Fibroblast of lung (primary cell): Measurements from ENCODE around the gene DLG2.

Experiments used
- CTCF ChIP-seq, 2 donors: IDR thresholded peaks in 1 of 2; conservative IDR thresholded peaks in 1 of 2; 1 replicate in 1 of 2; 2 replicates in 1 of 2; pipeline ENCODE4 v1.5.1; 2011 to 2012; ENCODE audit warnings: low read length in 2 of 2, control low read depth in 1 of 2, inconsistent platforms in 1 of 2, low read depth in 1 of 2, mild to moderate bottlenecking in 1 of 2
- EZH2 ChIP-seq: IDR thresholded peaks from 2 replicates; pipeline ENCODE4 v1.5.1; 2012; ENCODE audit warnings: low read length, control low read depth, mild to moderate bottlenecking; ENCODE audit errors: missing control alignments

- TF ChIP-seq EZH2 = no peak
- no peak for TF ChIP-seq CTCF (conservative IDR thresholded peaks at IDR 0.05 in 1 of 2, IDR thresholded peaks at IDR 0.05 in 1 of 2; ENCODE audit: low read depth in 1 of 2, low read length in 2 of 2)
Measured at GRCh38 chr11:84137960-84138359, 1489.2 kb downstream of the DLG2 start.
